GM18951 (cell line): ENCODE data around the gene PASK.

ENCODE experiments used
- POLR2A ChIP-seq: IDR thresholded peaks from 4 replicates; pipeline ENCODE4 v1.6.1; 2011; ENCODE audit warnings: mild to moderate bottlenecking; ENCODE audit not compliant: insufficient read length, insufficient read depth; ENCODE audit errors: extremely low read depth
- in situ Hi-C: fragments of 300-500 bp; cut with MboI; formaldehyde crosslinking; loops from one replicate; pipeline ENCODE4 v1.12.0; 2022; ENCODE audit warnings: low sequenced_read_pairs, mixed read lengths, inconsistent platforms; ENCODE audit not compliant: unreplicated experiment

The PASK gene

GRCh38 chr2:241136661-241137260 is 12.5 kb downstream of the PASK start:
- in situ Hi-C loops: no loop called here
- no peak for TF ChIP-seq POLR2A

DNA sequence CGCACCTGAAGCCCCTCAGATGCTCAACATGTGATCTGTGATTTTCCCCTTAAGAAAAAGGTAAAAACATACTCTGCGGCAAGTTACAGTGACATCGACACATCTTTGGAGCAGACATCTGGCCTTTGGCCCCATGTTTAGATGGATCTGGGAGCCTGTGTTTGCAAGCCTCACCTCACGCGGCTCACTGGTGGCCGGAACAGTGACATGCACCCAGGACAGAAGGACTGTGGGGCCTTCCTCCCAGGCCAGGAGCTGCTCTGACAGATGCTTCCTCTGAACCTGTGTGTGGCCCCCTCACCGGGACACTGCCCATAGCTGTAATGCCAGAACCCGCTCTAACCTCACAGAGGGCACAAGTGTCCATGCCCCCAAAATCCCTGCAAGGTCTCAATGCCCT is 13.1 kb downstream of the PASK start:
- in situ Hi-C loops: no loop called here
- no peak for TF ChIP-seq POLR2A

DNA sequence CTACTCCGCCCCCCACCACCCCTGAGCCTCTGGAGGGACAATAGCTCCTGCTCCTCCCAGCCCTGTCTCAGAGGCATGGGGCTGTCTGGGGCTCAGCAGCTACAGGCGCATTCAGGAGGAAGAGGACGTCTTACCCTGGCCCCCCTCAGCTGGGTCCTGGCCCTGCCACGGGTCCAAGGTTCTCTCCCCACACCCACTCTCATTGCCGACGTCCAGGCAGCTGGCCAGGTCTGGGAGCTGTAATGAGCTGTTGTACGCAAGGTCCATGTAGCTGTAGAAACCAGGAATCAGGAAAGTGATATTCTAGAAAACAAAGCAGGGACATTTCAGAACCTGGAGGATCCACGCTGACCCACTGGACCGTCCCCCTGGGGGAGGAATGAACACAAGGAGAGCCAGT is 13.5 kb downstream of the PASK start:
- no peak for TF ChIP-seq POLR2A
- in situ Hi-C loops: no loop called here

- TF ChIP-seq POLR2A: no peak
- in situ Hi-C loops: no loop called here
Measured at GRCh38 chr2:241134711-241135110, 14.6 kb downstream of the PASK start.

GRCh38 chr2:241133436-241133820 is 15.8 kb downstream of the PASK start:
- in situ Hi-C loops: no loop called here

DNA sequence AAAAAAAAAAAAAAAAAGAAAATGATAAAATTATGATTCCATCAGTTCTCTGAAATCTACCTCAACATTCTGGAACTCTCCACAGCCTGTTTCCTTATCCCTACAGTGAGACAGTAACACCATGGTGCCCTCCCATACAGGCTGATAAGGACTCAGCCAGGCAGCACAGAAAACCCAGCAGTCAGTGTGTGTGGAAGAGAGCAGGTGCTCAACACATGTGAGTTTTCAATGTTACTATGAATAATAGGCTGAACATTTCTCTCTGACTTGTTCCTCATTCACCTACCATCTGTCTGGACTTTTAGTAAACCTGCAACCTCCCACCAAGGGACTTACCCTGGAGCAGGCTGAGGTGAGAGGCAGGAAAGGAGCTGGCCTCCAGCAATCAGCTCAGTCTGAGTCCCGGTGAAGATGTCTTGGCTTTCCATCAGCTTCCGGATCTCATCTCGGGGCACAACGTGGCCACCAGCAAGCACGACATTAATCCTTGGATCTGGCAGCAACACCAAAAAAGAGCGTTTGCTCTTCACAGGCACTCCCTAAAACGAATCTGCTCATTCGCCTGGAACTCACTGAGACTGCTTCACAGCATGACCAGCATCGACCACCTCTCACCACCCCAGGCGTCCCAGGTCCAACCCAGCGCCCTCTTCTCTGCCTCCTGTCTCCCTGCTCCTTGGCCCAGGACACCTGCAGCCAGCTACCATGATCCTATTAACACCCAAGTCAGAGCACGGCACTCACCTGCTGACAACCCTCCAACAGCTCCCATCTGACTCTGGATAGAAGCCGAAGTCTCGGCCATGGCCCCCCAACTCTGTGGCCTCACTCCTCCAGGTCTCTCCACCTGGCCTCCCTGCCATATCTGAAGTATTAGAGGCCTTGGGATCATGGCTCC is 16.5 kb downstream of the PASK start:
- in situ Hi-C loops: no loop called here
- no peak for TF ChIP-seq POLR2A

More at GRCh38 chr2:241133436-241133820, 15.8 kb downstream of the PASK start:
- TF ChIP-seq POLR2A: no peak

DNA sequence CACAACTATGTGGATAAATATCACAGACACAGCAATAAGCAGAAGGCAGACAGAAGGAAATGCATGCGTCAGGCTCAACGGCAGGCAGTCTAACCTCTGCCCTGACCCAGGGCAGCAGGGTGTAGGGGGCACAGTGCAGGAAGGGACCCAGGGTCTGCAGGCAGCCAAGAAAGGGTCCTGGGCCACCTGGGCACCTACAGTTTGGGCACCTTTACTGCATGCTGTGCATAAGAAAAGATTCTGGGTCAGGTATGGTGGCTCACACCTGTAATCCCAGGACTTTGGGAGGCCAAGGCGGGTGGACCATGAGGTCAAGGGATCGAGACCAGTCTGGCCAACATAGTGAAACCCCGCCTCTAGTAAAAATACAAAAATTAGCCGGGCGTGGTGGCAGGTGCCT is 17.7 kb downstream of the PASK start:
- in situ Hi-C loops: no loop called here
- TF ChIP-seq POLR2A: no peak

- in situ Hi-C loops: no loop called here
Measured at GRCh38 chr2:241130316-241130715, 19.0 kb downstream of the PASK start.

DNA sequence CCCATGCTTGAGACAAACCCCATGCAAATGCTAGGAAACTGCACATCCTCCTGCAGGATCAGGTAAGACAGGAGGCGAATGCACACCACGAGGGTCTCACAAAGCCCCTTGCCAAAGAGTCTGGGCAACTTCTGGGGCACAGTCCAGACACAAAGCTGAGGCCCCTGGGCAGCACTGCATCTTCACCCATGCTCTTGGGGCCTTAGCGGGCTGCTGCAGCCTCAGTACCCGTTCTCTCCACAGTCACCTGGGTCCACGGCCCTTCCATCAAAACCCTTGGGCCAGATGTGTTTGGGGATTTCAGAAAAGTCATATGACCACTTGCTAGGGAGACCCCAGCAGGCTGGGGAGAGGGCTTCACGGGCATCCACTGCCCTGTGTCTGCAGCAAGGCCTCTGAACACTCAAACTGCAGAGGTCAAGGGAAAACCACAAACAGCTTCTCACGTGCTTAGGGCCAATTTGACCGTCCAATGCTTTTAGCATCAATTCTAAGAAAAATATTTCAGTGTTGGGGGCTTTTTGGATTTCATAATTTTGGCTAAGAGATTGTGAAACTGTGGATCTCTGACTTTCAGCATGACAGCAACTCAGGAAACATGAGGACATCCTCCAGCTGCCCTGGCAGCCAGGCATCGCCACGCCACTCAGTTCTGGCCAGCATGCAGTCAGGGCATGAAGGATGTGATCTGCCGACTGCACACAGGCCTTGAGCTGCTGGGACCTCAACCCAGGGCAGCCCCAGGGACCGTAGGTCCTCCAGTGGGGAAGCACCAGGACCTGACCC is 20.0 kb downstream of the PASK start:
- in situ Hi-C loops: no loop called here
- TF ChIP-seq POLR2A: no peak

More at GRCh38 chr2:241130316-241130715, 19.0 kb downstream of the PASK start:
- no peak for TF ChIP-seq POLR2A

DNA sequence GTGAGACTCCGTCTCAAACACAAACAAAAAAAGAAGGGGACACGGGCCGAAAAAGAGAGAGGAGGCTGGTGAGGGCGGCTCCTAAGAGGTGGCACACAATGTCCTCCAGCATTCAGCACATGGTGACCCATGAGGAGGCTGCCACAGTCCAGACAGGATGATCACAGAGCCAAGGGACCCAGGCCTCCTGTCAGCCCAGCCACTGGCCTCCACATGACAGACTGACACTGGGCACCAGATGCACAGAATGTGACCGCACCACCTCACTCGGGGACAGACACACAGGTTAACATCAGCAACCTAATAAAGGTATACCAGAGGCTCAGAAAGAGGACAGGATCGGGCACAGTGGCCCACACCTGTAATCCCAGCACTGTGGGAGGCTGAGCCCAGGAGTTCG is 21.0 kb downstream of the PASK start:
- in situ Hi-C loops: no loop called here
- no peak for TF ChIP-seq POLR2A

GRCh38 chr2:241126771-241127202 is 22.5 kb downstream of the PASK start:
- in situ Hi-C loops: no loop called here

DNA sequence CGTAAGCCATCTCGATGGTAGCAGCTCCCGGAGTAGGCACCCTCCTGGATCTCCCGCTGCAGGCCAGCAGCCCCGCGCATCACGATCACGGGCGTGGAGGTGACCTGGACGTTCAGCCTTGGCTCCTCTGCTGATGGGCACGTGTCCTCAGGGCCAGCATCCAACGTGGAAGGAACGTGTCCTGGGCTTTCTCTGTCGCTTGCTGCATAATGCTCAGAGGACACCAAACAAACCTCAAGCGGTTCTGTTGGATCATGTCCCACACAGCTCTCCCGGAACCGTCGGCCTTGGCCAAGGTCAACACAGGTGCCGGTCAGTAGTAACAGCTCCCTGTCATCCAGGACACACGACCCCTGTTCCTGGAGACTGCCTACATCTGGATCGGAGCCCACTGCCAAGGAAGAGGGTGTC is 23.1 kb downstream of the PASK start:
- TF ChIP-seq POLR2A: no peak
- in situ Hi-C loops: no loop called here

More at GRCh38 chr2:241126771-241127202, 22.5 kb downstream of the PASK start:
- TF ChIP-seq POLR2A: no peak

- no peak for TF ChIP-seq POLR2A
- in situ Hi-C loops: no loop called here
Measured at GRCh38 chr2:241125626-241126025, 23.6 kb downstream of the PASK start.
